ENCODE data around the gene CAMK4. TPM values are rescaled to one million over a fixed set of nuclear protein-coding genes. Genes with fewer than 3 reads are reported as not detected.

Gene CAMK4
- total RNA-seq, 4 donors from 2014 or later = 0.49 to 4.1 (median 0.94) TPM

DNA sequence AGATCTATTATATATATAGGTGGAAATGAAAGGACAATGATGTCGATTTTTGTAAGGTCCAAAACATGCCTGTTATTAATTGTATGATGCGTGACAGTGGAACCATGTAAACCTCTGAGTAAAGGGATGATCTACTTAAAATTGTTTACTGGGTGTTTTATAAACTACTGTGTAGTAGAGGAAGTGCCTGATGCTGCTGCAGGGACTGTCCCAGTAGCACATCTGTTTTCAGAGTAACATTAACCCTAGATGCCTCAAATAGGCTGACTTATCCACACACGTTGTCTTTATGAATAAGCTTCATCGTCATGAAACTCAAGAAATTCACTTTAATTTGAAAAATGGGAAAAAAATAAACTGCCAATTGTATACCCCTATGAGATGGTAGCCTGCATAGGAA, 1.7 kb downstream of the CAMK4 start:
- TF ChIP-seq POLR2A (IDR thresholded peaks at IDR 0.05) = no peak
- intact Hi-C loops (cut with DNase I; ENCODE audit: low total_unique reads) = no loop called here
- no peak for DNase-seq (ENCODE audit: low spot score in 2 of 2)
- no peak overlapping the region for H3K4me3 ChIP-seq (ENCODE audit: low read depth, poor library complexity, severe bottlenecking)
- WGBS, 2 donors = 85 to 88% methylated on average over 4 of the region's 4 CpGs

DNA sequence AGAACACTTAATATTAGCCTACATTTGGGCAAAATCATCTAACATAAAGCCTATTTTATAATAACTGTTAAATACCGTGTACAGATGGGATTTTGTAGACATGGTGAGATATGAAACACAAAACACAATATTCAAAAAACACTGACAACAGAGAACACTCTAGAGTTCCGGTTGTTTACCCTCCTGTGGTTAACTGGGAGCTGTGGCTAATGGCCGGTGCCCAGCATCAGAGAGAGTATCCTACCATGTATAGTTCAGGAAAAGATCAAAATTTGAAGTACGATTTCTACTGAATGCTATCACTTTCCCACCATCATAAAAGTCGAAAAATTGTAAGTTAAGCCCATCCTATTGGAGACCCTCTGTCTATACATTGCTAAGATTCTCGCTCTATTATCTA, 2.4 kb downstream of the CAMK4 start:
- TF ChIP-seq, protein P1, sequence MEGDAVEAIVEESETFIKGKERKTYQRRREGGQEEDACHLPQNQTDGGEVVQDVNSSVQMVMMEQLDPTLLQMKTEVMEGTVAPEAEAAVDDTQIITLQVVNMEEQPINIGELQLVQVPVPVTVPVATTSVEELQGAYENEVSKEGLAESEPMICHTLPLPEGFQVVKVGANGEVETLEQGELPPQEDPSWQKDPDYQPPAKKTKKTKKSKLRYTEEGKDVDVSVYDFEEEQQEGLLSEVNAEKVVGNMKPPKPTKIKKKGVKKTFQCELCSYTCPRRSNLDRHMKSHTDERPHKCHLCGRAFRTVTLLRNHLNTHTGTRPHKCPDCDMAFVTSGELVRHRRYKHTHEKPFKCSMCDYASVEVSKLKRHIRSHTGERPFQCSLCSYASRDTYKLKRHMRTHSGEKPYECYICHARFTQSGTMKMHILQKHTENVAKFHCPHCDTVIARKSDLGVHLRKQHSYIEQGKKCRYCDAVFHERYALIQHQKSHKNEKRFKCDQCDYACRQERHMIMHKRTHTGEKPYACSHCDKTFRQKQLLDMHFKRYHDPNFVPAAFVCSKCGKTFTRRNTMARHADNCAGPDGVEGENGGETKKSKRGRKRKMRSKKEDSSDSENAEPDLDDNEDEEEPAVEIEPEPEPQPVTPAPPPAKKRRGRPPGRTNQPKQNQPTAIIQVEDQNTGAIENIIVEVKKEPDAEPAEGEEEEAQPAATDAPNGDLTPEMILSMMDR (IDR thresholded peaks at IDR 0.05) = no peak
- TF ChIP-seq POLR2A (IDR thresholded peaks at IDR 0.05) = no peak
- no peak overlapping the region for H3K4me3 ChIP-seq (ENCODE audit: low read depth, poor library complexity, severe bottlenecking)
- no peak for DNase-seq (ENCODE audit: low spot score in 2 of 2)
- intact Hi-C loops (cut with DNase I; ENCODE audit: low total_unique reads) = no loop called here
- WGBS, 2 donors = 91 to 93% methylated on average over 6 of the region's 6 CpGs

DNA sequence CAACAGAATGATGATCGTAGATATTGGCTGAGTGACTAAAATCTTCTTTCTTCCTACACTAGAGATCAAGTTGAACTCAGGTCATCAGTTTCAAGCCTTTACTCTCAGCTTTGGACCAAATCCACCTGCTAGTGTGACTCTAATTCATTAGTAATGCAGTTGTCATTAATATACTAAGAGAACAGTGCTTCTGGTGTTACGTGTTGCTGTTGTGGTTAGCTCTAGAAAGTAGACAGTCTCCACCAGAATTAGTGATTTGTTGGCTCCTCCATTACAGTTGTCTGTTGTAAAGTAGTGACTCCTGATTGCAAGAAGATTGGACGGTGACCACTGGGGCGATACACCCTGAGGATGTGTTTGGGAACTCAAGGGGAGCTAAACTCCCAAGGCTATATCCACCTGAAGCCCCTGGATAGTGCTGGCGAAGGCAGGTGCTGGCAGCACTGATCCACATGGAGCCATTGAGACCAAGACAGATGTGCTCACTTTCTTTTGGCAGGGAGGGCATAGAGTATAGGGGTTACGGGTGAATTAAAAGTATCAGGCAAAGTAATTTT, 3.1 kb downstream of the CAMK4 start:
- intact Hi-C loops (cut with DNase I; ENCODE audit: low total_unique reads) = no loop called here
- 81 to 82% methylated on average over 6 of the region's 6 CpGs for WGBS, 2 donors
- H3K4me3 ChIP-seq (ENCODE audit: low read depth, poor library complexity, severe bottlenecking) = no peak overlapping the region
- TF ChIP-seq, protein P1 (IDR thresholded peaks at IDR 0.05) = no peak
- TF ChIP-seq POLR2A (IDR thresholded peaks at IDR 0.05) = no peak
- no peak for DNase-seq (ENCODE audit: low spot score in 2 of 2)

DNA sequence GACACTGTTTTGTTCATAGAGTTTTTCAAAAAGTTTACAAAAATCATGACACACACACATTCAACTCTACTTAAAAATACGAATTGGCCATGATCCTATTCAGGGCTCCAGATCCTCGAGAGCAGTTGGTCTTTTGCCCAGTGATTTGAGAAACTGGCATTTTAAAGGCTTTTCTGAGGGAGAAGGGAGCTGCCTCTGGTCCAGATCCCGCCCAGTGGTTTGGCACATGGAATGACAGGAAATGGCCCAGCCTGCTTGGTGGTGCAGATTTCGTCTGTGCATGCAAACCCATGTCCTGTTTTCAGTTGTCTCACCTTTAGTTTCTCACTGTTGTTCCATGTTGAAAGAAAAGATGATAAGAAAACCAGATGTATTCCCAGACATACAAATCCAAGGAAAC, 3.6 kb downstream of the CAMK4 start:
- 7 to 13% methylated on average over 4 of the region's 4 CpGs for WGBS, 2 donors
- intact Hi-C loops (cut with DNase I; ENCODE audit: low total_unique reads) = no loop called here
- TF ChIP-seq, protein P1 (IDR thresholded peaks at IDR 0.05) = no peak
- TF ChIP-seq POLR2A (IDR thresholded peaks at IDR 0.05) = no peak
- no peak overlapping the region for H3K4me3 ChIP-seq (ENCODE audit: low read depth, poor library complexity, severe bottlenecking)
- DNase-seq (ENCODE audit: low spot score in 2 of 2) = no peak

DNA sequence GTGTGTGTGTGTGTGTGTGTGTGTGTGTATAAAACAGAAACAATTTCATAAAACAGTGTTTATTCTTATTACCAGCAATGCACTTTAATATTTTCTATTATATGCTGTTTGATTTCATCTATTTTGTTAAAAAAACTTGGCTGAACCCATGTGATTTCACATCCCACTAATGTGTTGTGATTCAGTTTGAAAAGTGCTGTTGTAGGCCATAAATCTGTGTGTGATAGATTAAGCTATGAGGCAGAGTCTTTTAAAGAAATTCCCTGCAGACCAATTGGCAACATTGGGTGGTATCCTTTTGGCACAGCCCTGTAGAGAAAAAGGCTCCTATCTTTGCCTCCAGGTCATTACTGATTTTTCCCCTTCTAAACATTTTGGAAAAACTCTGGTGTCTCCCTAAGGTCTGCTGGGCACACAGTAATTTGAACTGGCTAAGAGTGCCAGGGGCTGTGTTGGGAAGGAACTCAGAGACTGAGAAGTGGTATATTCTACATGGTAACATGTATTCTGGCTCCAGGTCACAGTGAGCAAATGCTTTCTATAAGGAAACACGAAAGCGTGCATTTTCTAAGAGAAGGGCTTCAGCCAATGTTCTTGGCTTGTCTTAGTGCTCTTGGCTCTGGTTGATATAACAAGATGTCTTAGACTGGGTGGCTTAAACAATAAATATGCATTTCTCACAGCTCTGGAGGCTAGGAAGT, 4.5 kb downstream of the CAMK4 start:
- DNase-seq (ENCODE audit: low spot score in 2 of 2) = no peak
- intact Hi-C loops (cut with DNase I; ENCODE audit: low total_unique reads) = no loop called here
- WGBS, 2 donors = 76 to 77% methylated on average over 2 of the region's 2 CpGs
- TF ChIP-seq, protein P1 (IDR thresholded peaks at IDR 0.05) = no peak
- no peak for TF ChIP-seq POLR2A (IDR thresholded peaks at IDR 0.05)
- H3K4me3 ChIP-seq (ENCODE audit: low read depth, poor library complexity, severe bottlenecking) = no peak overlapping the region

DNA sequence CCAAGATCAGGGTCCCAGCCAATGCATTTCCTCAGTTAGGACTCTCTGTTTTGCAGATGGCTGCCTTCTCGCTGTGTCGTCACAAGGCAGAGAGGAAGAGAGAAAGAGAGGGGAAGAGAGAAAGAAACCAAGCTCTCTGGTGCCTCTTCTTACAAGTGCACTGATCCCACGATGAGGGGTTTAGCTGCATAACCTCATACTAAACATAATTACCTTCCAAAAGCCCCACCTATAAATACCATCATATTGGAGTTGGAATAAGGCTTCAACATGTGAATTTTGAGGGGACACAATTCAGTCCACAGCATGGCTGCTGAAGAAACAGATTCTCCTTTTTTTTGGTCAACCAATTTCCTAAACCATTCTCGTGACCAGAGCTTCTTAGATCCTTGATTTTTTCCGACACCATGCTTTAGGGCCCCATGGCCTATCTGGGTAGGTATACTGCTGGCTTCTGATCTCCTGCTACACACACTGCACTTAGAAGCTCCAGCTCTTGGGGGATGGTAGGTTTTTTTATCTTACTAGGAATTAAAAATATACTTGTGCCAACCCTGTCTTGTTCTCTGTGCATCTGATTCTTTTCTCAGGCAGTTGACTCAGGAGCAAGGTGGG, 5.1 kb downstream of the CAMK4 start:
- TF ChIP-seq, protein P1 (IDR thresholded peaks at IDR 0.05) = no peak
- TF ChIP-seq POLR2A (IDR thresholded peaks at IDR 0.05) = no peak
- no peak overlapping the region for H3K4me3 ChIP-seq (ENCODE audit: low read depth, poor library complexity, severe bottlenecking)
- WGBS, 2 donors = 87 to 94% methylated on average over 5 of the region's 5 CpGs
- no peak for DNase-seq (ENCODE audit: low spot score in 2 of 2)
- intact Hi-C loops (cut with DNase I; ENCODE audit: low total_unique reads) = no loop called here
